Endothelial cell of umbilical vein (primary cell): ENCODE results near the gene ERBB3. TPM values are rescaled to one million over a fixed set of nuclear protein-coding genes. Genes with fewer than 3 reads are reported as not detected.

Experiments
- BruUV-seq: library from RNA; stranded (reverse); fragments of 400-500 nt; replicated peaks from 2 replicates; lab custom pipeline; 2021; lab: Mats Ljungman, UMichigan
- CTCF ChIA-PET: fragments of 300-600, 350-600 bp; sonication (Branson Sonifier 250); formaldehyde crosslinking; loops from one replicate; lab custom pipeline; 2021; ENCODE audit warnings: antibody characterized with exemption, inconsistent platforms; lab: Charles Lee
- POLR2A ChIA-PET: fragments of 300-600, 350-600 bp; sonication (Branson Sonifier 250); formaldehyde crosslinking; loops from one replicate; lab custom pipeline; 2021; ENCODE audit warnings: antibody characterized with exemption, inconsistent platforms; lab: Charles Lee
- DNase-seq: peaks from one replicate; pipeline ENCODE4 v3.0.0-alpha.2; 2011; ENCODE audit warnings: low read depth, low spot score
- FAIRE-seq: peaks from 2 replicates; lab custom pipeline; 2011; peaks lifted over from hg19 to GRCh38; lab: Jason Lieb, UNC
- H2AFZ ChIP-seq: 2 replicates; pipeline ENCODE4 v1.6.0; 2012; ENCODE audit warnings: low read depth, low read length, control low read depth, inconsistent platforms
- H3K27ac ChIP-seq: 2 replicates; pipeline ENCODE4 v1.5.1; 2011; ENCODE audit warnings: low read depth, mild to moderate bottlenecking, control low read depth, low read length, moderate library complexity; ENCODE audit not compliant: insufficient read depth
- H3K27me3 ChIP-seq, 2 experiments: 2 replicates each; pipeline versions ENCODE4 v1.6.0 to v1.6.1; 2011; ENCODE audit warnings: low read length in 2 of 2, mixed read lengths in 1 of 2; ENCODE audit not compliant: control insufficient read depth in 2 of 2, insufficient read depth in 2 of 2
- H3K36me3 ChIP-seq, 2 experiments: 2 replicates in 1 of 2; 3 replicates in 1 of 2; pipeline ENCODE4 v1.5.1; 2011; ENCODE audit warnings: low read length in 2 of 2, mild to moderate bottlenecking in 1 of 2, moderate library complexity in 1 of 2; ENCODE audit not compliant: control insufficient read depth in 2 of 2, insufficient read depth in 2 of 2; ENCODE audit errors: extremely low read depth in 1 of 2
- H3K4me1 ChIP-seq: 3 replicates; pipeline ENCODE4 v1.5.1; 2011; ENCODE audit warnings: mild to moderate bottlenecking, low read length; ENCODE audit not compliant: control insufficient read depth, insufficient read depth; ENCODE audit errors: extremely low read depth
- H3K4me2 ChIP-seq: 2 replicates; pipeline ENCODE4 v1.6.1; 2011; ENCODE audit warnings: low read length, control low read depth, mixed read lengths; ENCODE audit not compliant: insufficient read depth
- H3K4me3 ChIP-seq, 3 experiments: fragments of 200-600 bp in 1 of 3; sonication (generic), shearing (Covaris generic) in 1 of 3; replicated peaks in 1 of 3; 2 replicates each; pipeline ENCODE4 v1.5.1; 2011 to 2016; ENCODE audit warnings: control low read depth in 3 of 3, low read length in 3 of 3, mild to moderate bottlenecking in 2 of 3, inconsistent platforms in 1 of 3, low read depth in 1 of 3, moderate library complexity in 1 of 3; ENCODE audit not compliant: insufficient read depth in 1 of 3
- H3K79me2 ChIP-seq: 2 replicates; pipeline ENCODE4 v1.6.0; 2012; ENCODE audit warnings: low read length, inconsistent platforms; ENCODE audit not compliant: control insufficient read depth, insufficient read depth
- H3K9ac ChIP-seq: replicated peaks from 2 replicates; pipeline ENCODE3; 2011; ENCODE audit warnings: low read length, control low read depth; ENCODE audit not compliant: insufficient read depth; ENCODE audit errors: extremely low read depth
- H3K9me1 ChIP-seq: replicated peaks from 3 replicates; pipeline ENCODE4 v1.6.0; 2011; ENCODE audit warnings: mild to moderate bottlenecking, low read length; ENCODE audit not compliant: control insufficient read depth, insufficient read depth; ENCODE audit errors: extremely low read depth
- H3K9me3 ChIP-seq: replicated peaks from 2 replicates; pipeline ENCODE4 v1.5.1; 2012; ENCODE audit warnings: low read length, inconsistent platforms; ENCODE audit not compliant: control insufficient read depth, insufficient read depth
- H4K20me1 ChIP-seq: replicated peaks from 2 replicates; pipeline ENCODE3; 2011; ENCODE audit warnings: mild to moderate bottlenecking, low read length; ENCODE audit not compliant: control insufficient read depth, insufficient read depth; ENCODE audit errors: extremely low read depth
- CTCF ChIP-seq, 2 donors: IDR thresholded peaks; 1 replicate in 1 of 2; 2 replicates in 1 of 2; pipeline ENCODE4 v1.5.1; 2011; ENCODE audit warnings: low read length in 2 of 2, mild to moderate bottlenecking in 2 of 2, moderate library complexity in 2 of 2, control low read depth in 1 of 2, inconsistent platforms in 1 of 2, low read depth in 1 of 2; ENCODE audit not compliant: insufficient read depth in 1 of 2; ENCODE audit errors: extremely low read depth in 1 of 2
- EZH2 ChIP-seq: IDR thresholded peaks from 2 replicates; pipeline ENCODE4 v1.6.1; 2012; ENCODE audit warnings: borderline replicate concordance, low read depth, mild to moderate bottlenecking, moderate library complexity, low read length, inconsistent platforms; ENCODE audit not compliant: severe bottlenecking
- FOS ChIP-seq: IDR thresholded peaks from 2 replicates; pipeline ENCODE4 v1.6.1; 2011; ENCODE audit warnings: mild to moderate bottlenecking, low read length, moderate library complexity, borderline replicate concordance; ENCODE audit not compliant: insufficient read depth
- GATA2 ChIP-seq: IDR thresholded peaks from 2 replicates; pipeline ENCODE4 v1.7.0; 2011; ENCODE audit warnings: low read depth, mild to moderate bottlenecking, moderate library complexity, mixed read lengths, low read length; ENCODE audit not compliant: insufficient read length, insufficient read depth
- JUN ChIP-seq: IDR thresholded peaks from 2 replicates; pipeline ENCODE4 v1.6.1; 2011; ENCODE audit warnings: borderline replicate concordance, low read depth; ENCODE audit not compliant: insufficient read length, insufficient read depth
- MAX ChIP-seq: IDR thresholded peaks from 2 replicates; pipeline ENCODE4 v1.6.1; 2011; ENCODE audit not compliant: insufficient read depth, insufficient read length
- MYC ChIP-seq: IDR thresholded peaks from one replicate; pipeline ENCODE4 v1.6.1; 2011; ENCODE audit warnings: mild to moderate bottlenecking, low read depth, low read length
- POLR2A ChIP-seq: IDR thresholded peaks from 2 replicates; pipeline ENCODE4 v1.6.1; 2012; ENCODE audit warnings: low read depth, mild to moderate bottlenecking, control low read depth, low read length
- POLR2AphosphoS5 ChIP-seq: IDR thresholded peaks from 2 replicates; pipeline ENCODE4 v1.6.1; 2012; ENCODE audit warnings: low read depth, mild to moderate bottlenecking, control low read depth, low read length, moderate library complexity; ENCODE audit not compliant: insufficient read depth
- dilution Hi-C: fragments of 300-500 bp; cut with MboI; formaldehyde crosslinking; loops from one replicate; pipeline ENCODE4 v1.15.0; 2019; ENCODE audit warnings: low sequenced_read_pairs; ENCODE audit not compliant: extremely low pct_ligation_motif_present
- intact Hi-C: fragments of 100-400 bp; cut with micrococcal nuclease; formaldehyde crosslinking; loops from one replicate; pipeline ENCODE4 v1.10.0; 2022
- polyA plus RNA-seq, 4 experiments: library from polyadenylated mRNA; depleted of rRNA in 3 of 4; stranded (reverse) in 3 of 4; unstranded in 1 of 4; fragments of >200 nt; gene quantifications; 2 replicates each; pipeline versions ENCODE4 v1.2.1 to v1.2.3, GENCODE V29; 2011 to 2012; ENCODE audit warnings: missing spikeins in 1 of 4
- total RNA-seq: library from RNA; stranded (reverse); gene quantifications from 2 replicates; pipeline ENCODE4 v1.2.3, GENCODE V29; 2021

The ERBB3 gene
- total and polyA plus RNA-seq, 2 donors (not counting 3 experiments of a cell fraction or from before 2014, with no cell fraction given), result 0.11 to 1.5 TPM

- H3K4me1 ChIP-seq, result peaks cover 10% of the 10 kb centered on the region
- TF ChIP-seq MAX (no peak), JUN (no peak), POLR2AphosphoS5 (no peak), MYC (no peak), GATA2 (no peak), POLR2A (no peak), EZH2 (no peak), CTCF (IDR thresholded peaks at IDR 0.05; ENCODE audit: extremely low read depth in 1 of 2, insufficient read depth in 1 of 2, low read depth in 1 of 2, low read length in 2 of 2) (no peak), FOS (no peak)
- DNase-seq (no peak), FAIRE-seq (no peak)
- H4K20me1 ChIP-seq, result peaks cover 2% of the 10 kb centered on the region
- H3K27me3 ChIP-seq, result no peaks in the 10 kb centered on the region
- H3K9me3 ChIP-seq, result no peaks in the 10 kb centered on the region
- peaks cover 13% of the 10 kb centered on the region for H3K79me2 ChIP-seq
- H3K9me1 ChIP-seq, result no peaks in the 10 kb centered on the region
- dilution Hi-C loops, result no loop called here
- POLR2A ChIA-PET, result no interaction called here
- intact Hi-C loops, result no loop called here
- H3K4me3 ChIP-seq, result no peak overlapping the region
- H2AFZ ChIP-seq, result no peak overlapping the region
- no TSS peak for BruUV-seq
- peaks cover 0 to 7% of the 10 kb centered on the region in 2 experiments for H3K36me3 ChIP-seq
- no peak overlapping the region for H3K27ac ChIP-seq
- no peak overlapping the region for H3K9ac ChIP-seq
- CTCF ChIA-PET, result interaction anchor here (0.7 to 1.7 kb wide), 4 partner anchors 9 to 42 kb away, joined by 3 to 11 read pairs (median 6); no protein-coding TSS in a partner anchor
- H3K4me2 ChIP-seq, result no peak overlapping the region
Observed at GRCh38 chr12:56038022-56038655, 41.8 kb upstream of the ERBB3 start.
